ENCODE measurements around the gene GPR152.
A peak's percentile ranks its signal among the peaks of the same experiment; 100 is the strongest.
"Not testable (repeated sequence)": the region's sequence is repeated elsewhere in the genome, so short reads cannot be mapped to it uniquely, and the experiment has no call there.

GPR152 gene

GRCh38 chr11:67466367-67466766, 13.8 kb upstream of the GPR152 start:
- no peak for DNase-seq (ENCODE audit: low read depth in 3 of 3)

GRCh38 chr11:67465530-67465929, 13.0 kb upstream of the GPR152 start:
- DNase-seq (ENCODE audit: low read depth in 3 of 3): not testable (repeated sequence)

DNA sequence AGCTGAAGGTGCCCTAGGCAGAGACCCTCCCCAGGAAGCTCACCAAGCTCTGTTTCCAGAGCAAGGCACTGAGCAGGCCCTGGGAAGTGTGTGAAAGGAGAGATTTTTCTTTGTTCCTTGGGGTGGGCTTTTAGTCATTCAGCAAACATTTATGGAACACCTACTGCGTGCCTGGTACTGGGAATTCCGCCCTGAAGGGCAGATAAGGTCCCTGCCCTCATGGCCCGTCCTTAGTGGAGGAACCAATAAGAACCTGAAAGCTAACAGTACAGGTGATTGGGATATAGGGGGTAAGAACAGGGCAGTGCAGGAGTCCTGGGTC, 12.6 kb upstream of the GPR152 start:
- DNase-seq (ENCODE audit: low read depth in 3 of 3): no peak

DNA sequence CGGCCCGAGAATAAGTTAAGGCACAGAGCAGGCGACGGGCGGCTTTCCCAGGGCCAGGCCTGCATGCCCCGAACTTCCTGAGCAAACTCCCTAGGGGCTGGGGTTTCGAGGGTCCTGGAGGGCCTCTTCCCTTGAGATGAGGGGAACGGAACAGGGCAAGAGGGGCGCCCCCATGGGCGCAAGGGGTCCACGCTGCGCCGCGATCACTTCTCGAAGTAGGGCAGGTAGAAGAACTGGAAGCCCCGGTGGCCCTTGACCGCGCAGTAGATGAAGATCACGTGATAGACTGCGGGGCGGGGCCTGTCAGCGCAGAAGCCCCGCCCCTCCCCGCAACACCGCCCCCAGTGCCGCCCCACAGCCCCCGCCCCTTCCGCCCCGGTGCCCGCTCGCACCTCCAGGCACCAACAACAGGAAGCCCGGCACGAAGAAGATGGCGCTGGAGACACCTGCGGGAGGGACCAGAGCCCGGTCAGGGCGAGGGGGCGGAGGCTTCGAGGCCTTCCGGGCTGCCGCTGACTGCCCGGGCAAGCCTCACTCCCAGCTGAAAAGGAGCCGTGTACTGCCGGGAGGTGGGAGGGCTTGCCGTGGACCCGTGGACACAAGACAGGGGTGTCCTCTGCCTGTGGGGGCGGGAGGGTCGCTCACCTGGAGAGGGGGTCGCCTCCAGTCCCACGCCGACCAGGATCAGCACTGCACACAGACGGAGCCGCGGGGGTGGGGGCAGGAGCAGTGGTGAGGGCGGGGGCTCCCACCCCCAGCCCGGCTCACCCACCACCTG, 12.1 kb upstream of the GPR152 start:
- peak; percentile 79 to 89 (median 84) for DNase-seq (ENCODE audit: low read depth in 3 of 3)

- no peak for DNase-seq (ENCODE audit: low read depth in 3 of 3)
Measured at GRCh38 chr11:67463680-67464410, 11.3 kb upstream of the GPR152 start.

- no peak for DNase-seq (ENCODE audit: low read depth in 3 of 3)
Measured at GRCh38 chr11:67463186-67463585, 10.7 kb upstream of the GPR152 start.

GRCh38 chr11:67458266-67458665, 5.7 kb upstream of the GPR152 start:
- no peak for DNase-seq (ENCODE audit: low read depth in 3 of 3)

GRCh38 chr11:67457453-67457852, 4.9 kb upstream of the GPR152 start:
- no peak for DNase-seq (ENCODE audit: low read depth in 3 of 3)

- no peak for DNase-seq (ENCODE audit: low read depth in 3 of 3)
Measured at GRCh38 chr11:67456068-67456705, 3.7 kb upstream of the GPR152 start.

- DNase-seq (ENCODE audit: low read depth in 3 of 3): no peak
Measured at GRCh38 chr11:67455054-67455453, 2.5 kb upstream of the GPR152 start, which contains the start of gene CABP4. Gene CABP4, plus strand, starts transcription at chr11:67455354. Its CDS starts 70 bp downstream, at chr11:67455424.

DNA sequence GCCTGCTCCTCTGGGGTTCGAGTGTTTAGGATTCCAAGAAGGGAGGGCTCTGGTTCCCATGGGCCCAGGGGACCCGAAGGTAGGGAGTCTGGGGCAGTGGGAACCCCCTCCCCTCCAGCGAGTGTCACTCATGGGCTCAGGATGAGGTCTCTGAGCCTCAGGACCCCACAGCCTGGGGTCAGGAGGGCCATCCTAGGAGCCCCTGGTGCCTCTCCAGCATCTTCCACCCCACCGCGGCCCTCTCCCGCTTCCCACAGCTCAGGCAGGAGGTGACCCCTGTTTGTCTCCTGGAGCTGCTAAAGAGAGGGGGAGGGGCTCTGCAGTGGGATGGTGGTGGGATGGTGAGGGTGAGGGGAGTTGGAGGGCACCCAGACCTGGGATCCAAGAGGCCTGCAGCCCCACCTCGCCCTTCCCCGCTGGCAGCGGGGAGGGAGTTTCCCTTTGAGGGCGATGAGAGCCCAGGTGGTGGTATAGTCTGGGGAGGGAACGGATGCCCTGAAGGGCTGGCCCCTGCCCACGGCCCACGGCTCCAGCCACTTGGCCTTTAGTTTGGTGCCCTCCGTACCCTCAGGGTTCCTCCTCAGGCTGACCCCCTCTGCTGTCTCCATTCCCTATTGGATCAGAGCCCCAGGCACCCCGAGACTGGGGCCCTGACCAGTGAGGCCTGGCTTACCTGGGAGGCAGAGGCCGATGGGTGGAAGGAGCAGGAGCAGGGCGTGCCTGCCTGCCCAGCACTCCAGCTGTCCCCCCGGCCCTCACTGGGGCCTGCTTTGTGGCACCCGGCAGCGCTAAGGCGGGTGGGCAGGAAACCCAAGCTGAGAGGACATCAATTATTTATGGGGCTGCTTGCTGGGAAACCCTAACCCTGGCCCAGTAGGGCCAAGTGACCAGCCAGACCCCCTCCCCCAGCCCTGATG, 1.5 kb upstream of the GPR152 start:
- DNase-seq (ENCODE audit: low read depth in 3 of 3): no peak

DNA sequence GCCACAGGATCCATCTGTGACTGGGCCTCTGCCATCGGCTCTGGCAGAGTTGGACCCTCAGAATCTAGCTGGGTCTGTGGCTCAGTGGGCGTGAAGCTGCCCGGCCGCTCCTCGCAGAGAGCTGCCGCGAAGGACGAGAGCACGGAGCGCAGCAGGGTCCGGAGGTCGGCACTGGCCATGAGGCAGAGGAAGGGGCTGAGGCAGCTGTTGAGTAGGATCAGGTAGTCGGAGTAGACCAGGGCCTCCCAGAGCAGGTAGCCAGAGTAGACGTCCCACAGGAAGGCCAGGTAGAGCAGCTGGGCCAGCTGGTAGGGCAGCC, 912 bp downstream of the GPR152 start:
- no peak for DNase-seq (ENCODE audit: low read depth in 3 of 3)

GRCh38 chr11:67450796-67451657, 1.5 kb downstream of the GPR152 start:
- DNase-seq (ENCODE audit: low read depth in 3 of 3): no peak

- no peak for DNase-seq (ENCODE audit: low read depth in 3 of 3)
Measured at GRCh38 chr11:67449116-67449844, 3.2 kb downstream of the GPR152 start.

DNA sequence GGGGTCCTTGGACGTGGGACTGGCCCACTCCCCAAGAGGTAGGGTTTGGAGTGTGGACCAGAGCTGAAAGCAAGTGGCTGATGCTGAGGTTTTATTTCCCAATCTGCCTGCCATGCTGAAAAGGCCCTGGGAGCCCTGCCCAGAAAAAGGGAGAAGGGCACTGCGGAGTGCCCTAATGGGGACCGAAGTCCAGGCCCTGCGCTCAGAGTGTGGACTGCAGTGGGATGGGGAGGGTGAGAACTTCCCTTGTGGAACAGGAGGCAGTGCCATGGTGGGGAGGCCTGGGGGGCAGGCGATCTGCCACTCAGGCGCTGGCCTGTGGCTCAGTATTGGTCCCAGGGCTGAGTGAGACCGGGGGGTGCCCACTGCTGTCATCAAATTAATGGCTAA, 4.3 kb downstream of the GPR152 start:
- DNase-seq (ENCODE audit: low read depth in 3 of 3): no peak

- no peak for DNase-seq (ENCODE audit: low read depth in 3 of 3)
Measured at GRCh38 chr11:67445515-67445914, 7.0 kb downstream of the GPR152 start.

DNA sequence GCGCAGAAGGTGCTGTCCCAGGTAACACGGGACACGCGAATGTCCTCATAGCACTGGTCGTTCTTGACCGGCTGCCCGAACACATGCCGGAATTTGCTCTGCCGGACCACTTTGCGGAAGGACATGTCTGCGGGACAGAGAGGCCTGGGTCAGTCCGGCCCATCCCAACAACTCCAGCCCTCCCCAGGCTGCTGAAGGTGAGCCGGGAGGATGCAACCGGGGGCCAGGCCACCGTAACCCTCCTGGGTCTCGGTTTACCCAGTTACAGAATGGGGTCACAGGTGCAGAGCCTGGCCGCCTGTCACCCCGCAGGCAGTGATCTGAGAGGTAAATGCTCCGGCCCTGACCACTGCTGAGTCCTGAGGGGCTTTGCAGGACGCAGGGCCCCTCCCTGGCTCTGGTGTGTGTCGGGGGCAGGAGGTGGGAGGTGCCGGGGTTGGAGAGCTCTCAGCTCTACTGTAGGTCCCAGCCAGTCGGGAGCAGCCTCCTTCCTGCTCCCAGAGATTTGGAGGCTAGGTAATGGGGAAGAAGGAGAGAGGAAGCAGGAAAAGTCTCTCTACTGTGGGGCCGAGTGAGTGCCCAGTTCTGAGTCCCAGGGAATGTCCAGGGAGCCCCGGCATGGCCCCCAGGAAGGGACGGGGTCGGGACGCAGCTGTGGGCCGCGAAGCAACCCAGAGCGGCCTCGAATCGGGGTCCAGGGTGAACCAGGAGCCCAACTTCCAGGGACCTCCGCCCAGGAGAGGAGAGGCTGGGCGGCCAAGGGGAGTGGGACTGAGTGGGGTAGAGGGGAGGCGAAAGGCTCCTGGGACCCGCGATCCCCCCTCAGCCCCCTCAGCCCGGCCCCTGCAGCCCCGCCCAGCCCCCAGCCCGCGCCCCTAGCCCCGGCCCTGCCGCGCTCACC, 9.8 kb downstream of the GPR152 start:
- DNase-seq (ENCODE audit: low read depth in 3 of 3): no peak

DNA sequence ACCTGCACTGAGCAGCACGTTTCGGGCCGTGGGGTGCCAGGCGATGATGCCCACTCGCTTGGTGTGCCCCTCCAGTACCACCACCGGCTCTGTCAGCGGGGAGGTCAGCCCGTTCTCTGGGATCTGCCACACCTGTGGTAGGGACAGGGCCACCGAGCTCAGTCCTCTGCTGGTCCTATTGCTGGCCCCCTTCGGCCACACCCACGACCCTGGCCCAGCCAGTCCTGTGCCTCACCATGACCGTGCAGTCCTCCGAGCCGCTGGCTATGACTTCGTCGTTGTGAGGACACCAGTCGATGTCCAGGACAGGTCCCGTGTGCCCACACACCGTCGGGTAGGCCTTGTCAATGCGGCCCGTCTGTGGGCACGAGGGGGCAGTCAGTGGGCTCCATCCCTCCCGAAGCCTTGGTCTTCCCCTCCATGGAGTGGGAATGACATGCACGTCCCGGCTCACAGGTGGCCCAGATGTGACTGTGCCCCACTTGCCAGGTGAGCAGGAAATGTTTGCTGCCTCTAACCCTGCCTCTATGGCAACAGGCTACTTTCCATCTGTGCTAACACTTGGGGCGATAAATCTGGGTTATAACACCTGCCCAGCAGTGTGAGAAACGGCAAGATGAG, 10.7 kb downstream of the GPR152 start:
- no peak for DNase-seq (ENCODE audit: low read depth in 3 of 3)

DNA sequence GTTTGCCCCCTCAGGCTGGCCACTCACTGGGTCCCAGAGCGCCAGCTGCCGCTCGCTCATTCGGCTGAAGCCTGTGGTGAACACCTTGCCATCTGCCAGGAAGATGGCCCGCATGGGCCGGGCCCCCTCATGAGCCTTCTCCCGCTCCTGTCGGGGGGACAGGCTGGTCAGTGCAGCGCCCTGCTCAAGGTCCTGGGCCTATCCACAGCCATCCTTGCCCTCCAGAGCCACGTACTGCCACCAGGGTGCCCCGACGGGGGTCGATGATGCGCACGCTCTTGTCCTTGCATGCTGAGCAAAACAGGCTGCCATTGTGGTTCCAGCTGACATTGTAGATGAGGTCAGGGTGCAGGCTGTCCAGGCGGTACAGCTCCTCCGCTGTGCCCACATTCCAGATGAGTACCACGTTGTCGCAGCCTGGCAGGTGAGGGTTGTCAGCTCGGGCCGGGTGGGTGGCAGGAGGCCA, 11.4 kb downstream of the GPR152 start:
- DNase-seq (ENCODE audit: low read depth in 3 of 3): no peak
